Measurements from ENCODE around the gene DBH. TPM values are rescaled to one million over a fixed set of nuclear protein-coding genes. Genes with fewer than 3 reads are reported as not detected.

Gene DBH
- total and polyA plus RNA-seq, 8 donors = 0.08 to 0.09 TPM; not detected in 6

- Histone ChIP-seq H3K27me3 (no peaks in the 10 kb centered on the region), H3K9me3 (no peaks in the 10 kb centered on the region), H3K27ac (no peak overlapping the region), H3K4me3 (no peak overlapping the region), H3K4me1 (no peaks in the 10 kb centered on the region), H3K36me3 (peaks cover 0 to under 1% (median 0%) of the 10 kb centered on the region in 3 donors)
- ATAC-seq = no peak
- peak in 2 of 6 donors; percentile 16 to 65 for DNase-seq
- no peak for FAIRE-seq
- intact Hi-C loops (cut with DNase I) = no loop called here
- 89 to 93% methylated on average over 34 of the region's 34 CpGs for WGBS, 2 donors
- no peak for TF ChIP-seq CTCF (IDR thresholded peaks at IDR 0.05)
Observed at GRCh38 chr9:133687856-133688761, 51.9 kb downstream of the DBH start.

- no peaks in the 10 kb centered on the region for H3K27me3 ChIP-seq
- intact Hi-C loops (cut with DNase I) = no loop called here
- TF ChIP-seq CTCF (IDR thresholded peaks at IDR 0.05) = no peak
- no peaks in the 10 kb centered on the region for H3K9me3 ChIP-seq
- peaks cover 0 to 11% (median 3%) of the 10 kb centered on the region in 3 donors for H3K36me3 ChIP-seq
- DNase-seq = peak in 1 of 6 donors; percentile 16
- H3K4me1 ChIP-seq = no peaks in the 10 kb centered on the region
- no peak overlapping the region for H3K4me3 ChIP-seq
- no peak overlapping the region for H3K27ac ChIP-seq
- ATAC-seq = no peak
- no peak for FAIRE-seq
- 85 to 88% methylated on average over 10 of the region's 10 CpGs for WGBS, 2 donors
Observed at GRCh38 chr9:133689151-133689763, 53.1 kb downstream of the DBH start.

- WGBS, 2 donors = 76 to 79% methylated on average over 11 of the region's 11 CpGs
- no peak overlapping the region for H3K4me3 ChIP-seq
- intact Hi-C loops (cut with DNase I) = no loop called here
- H3K36me3 ChIP-seq = peaks cover 0 to 15% (median 7%) of the 10 kb centered on the region in 3 donors
- peak in 2 of 6 donors; percentile 20 to 58 for DNase-seq
- H3K4me1 ChIP-seq = no peaks in the 10 kb centered on the region
- no peak overlapping the region for H3K27ac ChIP-seq
- no peak for FAIRE-seq
- no peaks in the 10 kb centered on the region for H3K9me3 ChIP-seq
- no peak for TF ChIP-seq CTCF (IDR thresholded peaks at IDR 0.05)
- ATAC-seq = peak in 1 of 4 donors; percentile 23
- H3K27me3 ChIP-seq = no peaks in the 10 kb centered on the region
Observed at GRCh38 chr9:133690081-133690561, 54.0 kb downstream of the DBH start.

GRCh38 chr9:133691191-133691590 lies 55.0 kb downstream of the DBH start:
- DNase-seq = peak in 1 of 6 donors; percentile 14
- intact Hi-C loops (cut with DNase I) = no loop called here
- WGBS, 2 donors = 68 to 77% methylated on average over 4 of the region's 4 CpGs
- no peak overlapping the region for H3K4me3 ChIP-seq
- H3K9me3 ChIP-seq = no peaks in the 10 kb centered on the region
- no peak for TF ChIP-seq CTCF (IDR thresholded peaks at IDR 0.05)
- H3K4me1 ChIP-seq = no peaks in the 10 kb centered on the region
- H3K27ac ChIP-seq = no peak overlapping the region
- peaks cover 0 to 15% (median 7%) of the 10 kb centered on the region in 3 donors for H3K36me3 ChIP-seq
- ATAC-seq = no peak
- no peaks in the 10 kb centered on the region for H3K27me3 ChIP-seq
- FAIRE-seq = no peak
